ENCODE data around the gene ENOPH1. TPM values are rescaled to one million over a fixed set of nuclear protein-coding genes. Genes with fewer than 3 reads are reported as not detected.

The ENOPH1 gene
- total RNA-seq = 30.4 and 35.1 TPM in 2 replicates

GRCh38 chr4:82430193-82430963, at the start of gene ENOPH1, which contains the start of gene HNRNPDL:
ENOPH1 (plus strand) TSS chr4:82430590; CDS start chr4:82430830, 240 bp downstream.
HNRNPDL (minus strand) TSS chr4:82430462; CDS start chr4:82429690, 772 bp downstream.

Other genes with a start within 250 kb of the ENOPH1 start
- gene HNRNPD, start 56.6 kb upstream of the ENOPH1 start, total RNA-seq = 17.0 and 19.2 TPM in 2 replicates
- 99.0 and 132 TPM in 2 replicates for gene HNRNPDL, start 128 bp upstream of the ENOPH1 start, total RNA-seq
- 0.65 and 2.7 TPM in 2 replicates for gene TMEM150C, start 131.4 kb downstream of the ENOPH1 start, total RNA-seq

Measured in smooth muscle cell of bladder (primary cell).